DOHH2 (cell line): ENCODE results near the gene AFDN.

Source experiments
- EZH2phosphoT487 ChIP-seq: fragments of 200-600 bp; sonication (generic); IDR thresholded peaks from 2 replicates; pipeline ENCODE4 v1.6.1; 2017; ENCODE audit warnings: borderline replicate concordance, mild to moderate bottlenecking, antibody characterized with exemption, low read length, moderate library complexity, mixed read lengths
- TF ChIP-seq, protein P1 (sequence below): fragments of 200-600 bp; sonication (generic); IDR thresholded peaks from one replicate; pipeline ENCODE4 v1.5.1; 2014; ENCODE audit warnings: antibody characterized with exemption, mild to moderate bottlenecking, low read depth, low read length; ENCODE audit not compliant: poor library complexity, severe bottlenecking

DNA sequence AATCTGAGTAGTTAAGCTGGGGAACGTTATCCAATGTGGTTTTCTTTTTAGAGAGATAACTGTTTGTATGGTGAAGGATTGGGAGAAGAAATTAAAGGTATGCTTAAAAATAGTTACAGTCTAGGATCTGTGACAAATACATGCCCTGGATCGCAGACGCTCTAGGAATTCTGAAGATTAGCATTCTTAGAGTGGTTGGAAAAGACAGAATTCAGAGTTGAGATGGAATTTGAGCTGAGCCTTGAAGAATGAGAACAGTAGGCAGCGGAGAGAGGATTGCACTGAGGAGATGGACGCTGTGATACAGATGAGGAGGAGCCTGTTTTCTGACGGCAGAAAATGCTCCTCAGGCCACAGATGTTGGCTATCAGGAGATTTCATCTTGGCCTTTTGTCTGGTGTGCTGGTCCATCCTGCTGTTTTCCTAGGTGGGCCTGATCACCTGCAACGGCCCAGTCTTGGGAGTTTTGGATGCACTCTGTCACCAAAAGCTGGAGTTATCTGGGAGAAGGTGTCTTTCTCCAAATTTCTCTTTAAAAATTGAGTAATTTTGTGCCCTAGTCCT lies 122.5 kb downstream of the AFDN start:
- TF ChIP-seq EZH2phosphoT487 = no peak
- TF ChIP-seq, protein P1, sequence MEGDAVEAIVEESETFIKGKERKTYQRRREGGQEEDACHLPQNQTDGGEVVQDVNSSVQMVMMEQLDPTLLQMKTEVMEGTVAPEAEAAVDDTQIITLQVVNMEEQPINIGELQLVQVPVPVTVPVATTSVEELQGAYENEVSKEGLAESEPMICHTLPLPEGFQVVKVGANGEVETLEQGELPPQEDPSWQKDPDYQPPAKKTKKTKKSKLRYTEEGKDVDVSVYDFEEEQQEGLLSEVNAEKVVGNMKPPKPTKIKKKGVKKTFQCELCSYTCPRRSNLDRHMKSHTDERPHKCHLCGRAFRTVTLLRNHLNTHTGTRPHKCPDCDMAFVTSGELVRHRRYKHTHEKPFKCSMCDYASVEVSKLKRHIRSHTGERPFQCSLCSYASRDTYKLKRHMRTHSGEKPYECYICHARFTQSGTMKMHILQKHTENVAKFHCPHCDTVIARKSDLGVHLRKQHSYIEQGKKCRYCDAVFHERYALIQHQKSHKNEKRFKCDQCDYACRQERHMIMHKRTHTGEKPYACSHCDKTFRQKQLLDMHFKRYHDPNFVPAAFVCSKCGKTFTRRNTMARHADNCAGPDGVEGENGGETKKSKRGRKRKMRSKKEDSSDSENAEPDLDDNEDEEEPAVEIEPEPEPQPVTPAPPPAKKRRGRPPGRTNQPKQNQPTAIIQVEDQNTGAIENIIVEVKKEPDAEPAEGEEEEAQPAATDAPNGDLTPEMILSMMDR = no peak
